ENCODE data around the gene DVL2. TPM values are rescaled to one million over a fixed set of nuclear protein-coding genes. Genes with fewer than 3 reads are reported as not detected.

The DVL2 gene
- total and polyA plus RNA-seq, 2 donors (not counting 1 experiment from before 2014, with no cell fraction given) = 8.1 to 91.8 TPM

GRCh38 chr17:7281953-7282751 is 47.8 kb upstream of the DVL2 start:
- H3K4me2 ChIP-seq (ENCODE audit: extremely low read depth, insufficient read depth, low read length) = no peak overlapping the region
- H4K20me1 ChIP-seq (ENCODE audit: control insufficient read depth, extremely low read depth, insufficient read depth, low read length) = no peaks in the 10 kb centered on the region
- no peak overlapping the region for H3K27ac ChIP-seq (ENCODE audit: insufficient read depth, low read length)
- peak overlapping the region; percentile 17 to 53 (median 34) for H3K4me3 ChIP-seq (replicated peaks in 1 of 4; ENCODE audit: control extremely low read depth in 1 of 4, insufficient read depth in 1 of 4, low read depth in 3 of 4, low read length in 4 of 4)
- no peaks in the 10 kb centered on the region for H3K79me2 ChIP-seq (ENCODE audit: control insufficient read depth, insufficient read depth, low read length)
- no peak overlapping the region for H3K9ac ChIP-seq (ENCODE audit: insufficient read depth, low read length)
- H2AFZ ChIP-seq (ENCODE audit: low read length) = no peak overlapping the region
- H3K36me3 ChIP-seq (ENCODE audit: control insufficient read depth, insufficient read depth, low read length) = no peaks in the 10 kb centered on the region
- H3K4me1 ChIP-seq (ENCODE audit: control insufficient read depth, extremely low read depth, insufficient read depth, low read length) = peaks cover 8% of the 10 kb centered on the region
- no peaks in the 10 kb centered on the region for H3K9me3 ChIP-seq (ENCODE audit: control insufficient read depth, insufficient read depth, low read depth, low read length)
- no peak for DNase-seq (ENCODE audit: low read depth in 2 of 2)
- TF ChIP-seq EZH2 (IDR thresholded peaks at IDR 0.05; ENCODE audit: low read length, missing control alignments) (peak; percentile 74), CTCF (conservative IDR thresholded peaks at IDR 0.05 in 1 of 2, IDR thresholded peaks at IDR 0.05 in 1 of 2; ENCODE audit: low read depth in 1 of 2, low read length in 2 of 2) (no peak)
- peaks cover 34% of the 10 kb centered on the region for H3K27me3 ChIP-seq (ENCODE audit: control insufficient read depth, insufficient read depth, low read length)

- Histone ChIP-seq H3K36me3 (ENCODE audit: control insufficient read depth, insufficient read depth, low read length) (no peaks in the 10 kb centered on the region), H4K20me1 (ENCODE audit: control insufficient read depth, extremely low read depth, insufficient read depth, low read length) (no peaks in the 10 kb centered on the region), H3K27me3 (ENCODE audit: control insufficient read depth, insufficient read depth, low read length) (peaks cover 34% of the 10 kb centered on the region), H3K27ac (ENCODE audit: insufficient read depth, low read length) (peak within 1 kb of the TSS; percentile 43), H3K9ac (ENCODE audit: insufficient read depth, low read length) (peak within 1 kb of the TSS; percentile 53), H3K79me2 (ENCODE audit: control insufficient read depth, insufficient read depth, low read length) (no peaks in the 10 kb centered on the region), H3K4me2 (ENCODE audit: extremely low read depth, insufficient read depth, low read length) (peak within 1 kb of the TSS; percentile 100), H3K9me3 (ENCODE audit: control insufficient read depth, insufficient read depth, low read depth, low read length) (no peaks in the 10 kb centered on the region), H2AFZ (ENCODE audit: low read length) (peak within 1 kb of the TSS; percentile 60), H3K4me1 (ENCODE audit: control insufficient read depth, extremely low read depth, insufficient read depth, low read length) (peaks cover 8% of the 10 kb centered on the region), H3K4me3 (replicated peaks in 1 of 4; ENCODE audit: control extremely low read depth in 1 of 4, insufficient read depth in 1 of 4, low read depth in 3 of 4, low read length in 4 of 4) (peak within 1 kb of the TSS; percentile 32 to 53 (median 50))
- TF ChIP-seq EZH2 (IDR thresholded peaks at IDR 0.05; ENCODE audit: low read length, missing control alignments) (no peak), CTCF (conservative IDR thresholded peaks at IDR 0.05 in 1 of 2, IDR thresholded peaks at IDR 0.05 in 1 of 2; ENCODE audit: low read depth in 1 of 2, low read length in 2 of 2) (no peak)
- peak; percentile 82 to 93 for DNase-seq (ENCODE audit: low read depth in 2 of 2)
These were observed 47.0 kb upstream of the DVL2 start, which contains the start of gene SLC2A4 for GRCh38 chr17:7281074-7281952. Gene SLC2A4, plus strand, starts transcription at chr17:7281718. Its CDS starts 217 bp downstream, at chr17:7281935.

- peaks cover 28% of the 10 kb centered on the region for H3K27me3 ChIP-seq (ENCODE audit: control insufficient read depth, insufficient read depth, low read length)
- peak overlapping the region; percentile 60 for H2AFZ ChIP-seq (ENCODE audit: low read length)
- TF ChIP-seq CTCF (conservative IDR thresholded peaks at IDR 0.05 in 1 of 2, IDR thresholded peaks at IDR 0.05 in 1 of 2; ENCODE audit: low read depth in 1 of 2, low read length in 2 of 2) (peak; percentile 80 to 96), EZH2 (IDR thresholded peaks at IDR 0.05; ENCODE audit: low read length, missing control alignments) (no peak)
- peaks cover 8% of the 10 kb centered on the region for H3K4me1 ChIP-seq (ENCODE audit: control insufficient read depth, extremely low read depth, insufficient read depth, low read length)
- peak overlapping the region; percentile 100 for H3K4me2 ChIP-seq (ENCODE audit: extremely low read depth, insufficient read depth, low read length)
- peak overlapping the region; percentile 32 to 53 (median 50) for H3K4me3 ChIP-seq (replicated peaks in 1 of 4; ENCODE audit: control extremely low read depth in 1 of 4, insufficient read depth in 1 of 4, low read depth in 3 of 4, low read length in 4 of 4)
- H3K36me3 ChIP-seq (ENCODE audit: control insufficient read depth, insufficient read depth, low read length) = no peaks in the 10 kb centered on the region
- no peaks in the 10 kb centered on the region for H3K79me2 ChIP-seq (ENCODE audit: control insufficient read depth, insufficient read depth, low read length)
- H3K9ac ChIP-seq (ENCODE audit: insufficient read depth, low read length) = peak overlapping the region; percentile 53
- no peaks in the 10 kb centered on the region for H3K9me3 ChIP-seq (ENCODE audit: control insufficient read depth, insufficient read depth, low read depth, low read length)
- peak overlapping the region; percentile 43 for H3K27ac ChIP-seq (ENCODE audit: insufficient read depth, low read length)
- peak; percentile 60 to 78 for DNase-seq (ENCODE audit: low read depth in 2 of 2)
- no peaks in the 10 kb centered on the region for H4K20me1 ChIP-seq (ENCODE audit: control insufficient read depth, extremely low read depth, insufficient read depth, low read length)
These were observed 46.3 kb upstream of the DVL2 start for GRCh38 chr17:7280519-7281073.
